Stimulated activated CD8-positive, alpha-beta memory T cell treated with anti-CD3 and anti-CD28 coated beads, Interleukin-4, amount 100 ng/mL, for 1 hour (primary cell): Measurements from ENCODE around the gene MFAP3.
A peak's percentile ranks its signal among the peaks of the same experiment; 100 is the strongest.
"Not testable (repeated sequence)": the region's sequence is repeated elsewhere in the genome, so short reads cannot be mapped to it uniquely, and the experiment has no call there.

Source experiments
- DNase-seq, 2 donors: peaks; one replicate each; pipeline ENCODE4 v3.0.0-alpha.2; 2020; ENCODE audit warnings: low read depth in 2 of 2, low spot score in 1 of 2

MFAP3 gene

GRCh38 chr5:154049636-154050035, 10.9 kb downstream of the MFAP3 start:
- DNase-seq: no peak

GRCh38 chr5:154053468-154053867, 14.7 kb downstream of the MFAP3 start:
- no peak for DNase-seq

GRCh38 chr5:154055201-154055600, 16.4 kb downstream of the MFAP3 start:
- no peak for DNase-seq

DNA sequence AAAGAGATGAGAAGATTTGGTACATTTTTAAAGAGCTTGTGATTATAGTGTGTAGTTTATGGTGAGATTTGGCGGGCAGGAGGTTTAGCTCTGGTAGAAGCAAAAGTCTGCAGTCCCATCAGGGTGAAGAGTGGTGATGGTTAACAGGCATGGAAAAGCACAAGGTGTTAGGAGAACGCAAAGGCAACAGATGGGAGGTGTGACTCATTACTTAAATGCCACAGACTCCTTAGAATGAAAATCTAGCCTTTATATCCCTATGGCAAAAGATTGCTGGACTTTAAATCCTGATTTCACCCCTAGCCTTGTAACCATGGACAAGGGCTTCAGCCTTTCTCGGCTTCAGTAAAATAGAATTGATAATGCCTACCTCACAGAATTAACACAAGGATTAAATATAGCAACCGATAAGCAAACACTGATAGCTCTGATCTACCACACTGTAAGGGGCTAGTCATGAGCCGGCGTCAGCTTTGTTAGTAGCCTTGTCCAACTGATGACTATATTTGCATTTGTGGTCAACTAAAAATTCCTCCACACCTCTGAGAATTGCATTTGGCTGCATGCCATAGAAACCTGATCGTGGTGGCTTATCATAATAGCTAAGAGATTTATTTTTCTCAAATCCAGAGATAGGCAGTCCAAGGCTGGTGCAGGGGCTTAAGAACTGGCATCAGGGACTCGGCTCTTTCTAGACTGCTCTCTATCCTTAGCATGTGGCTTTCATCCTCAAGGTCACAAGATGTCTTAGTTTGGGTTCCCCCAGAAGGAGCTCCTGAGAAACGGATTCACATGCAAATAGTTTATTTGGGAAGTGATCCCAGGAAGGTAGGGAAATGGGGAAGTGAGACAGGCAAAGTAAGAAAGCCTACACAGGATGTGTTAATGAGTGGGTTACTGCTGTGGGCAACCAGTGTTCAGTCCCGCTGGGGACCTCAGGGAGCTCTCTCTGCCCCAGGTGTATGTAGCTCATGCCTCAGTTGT, 19.6 kb downstream of the MFAP3 start:
- DNase-seq: no peak

- no peak for DNase-seq
These were observed 20.3 kb downstream of the MFAP3 start for GRCh38 chr5:154059039-154059430.

DNA sequence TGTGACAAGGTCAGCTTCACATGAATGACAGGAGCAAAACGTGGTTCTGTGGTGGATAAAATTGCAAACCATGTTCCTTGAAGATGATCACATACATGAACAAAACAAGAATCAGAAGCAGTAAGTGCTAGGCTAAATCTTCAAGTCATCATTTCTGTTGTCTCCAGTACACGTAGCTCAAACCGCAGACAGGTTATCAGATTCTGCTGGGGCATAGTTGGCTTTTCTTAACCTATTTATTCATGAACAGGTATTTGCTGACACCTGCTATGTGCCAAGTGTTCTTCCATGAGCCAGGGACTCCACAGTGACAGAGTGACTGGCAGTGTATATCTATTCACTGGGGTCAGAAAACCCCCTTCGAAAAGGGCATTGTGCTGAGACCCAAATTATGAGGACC, 20.8 kb downstream of the MFAP3 start:
- no peak for DNase-seq

DNA sequence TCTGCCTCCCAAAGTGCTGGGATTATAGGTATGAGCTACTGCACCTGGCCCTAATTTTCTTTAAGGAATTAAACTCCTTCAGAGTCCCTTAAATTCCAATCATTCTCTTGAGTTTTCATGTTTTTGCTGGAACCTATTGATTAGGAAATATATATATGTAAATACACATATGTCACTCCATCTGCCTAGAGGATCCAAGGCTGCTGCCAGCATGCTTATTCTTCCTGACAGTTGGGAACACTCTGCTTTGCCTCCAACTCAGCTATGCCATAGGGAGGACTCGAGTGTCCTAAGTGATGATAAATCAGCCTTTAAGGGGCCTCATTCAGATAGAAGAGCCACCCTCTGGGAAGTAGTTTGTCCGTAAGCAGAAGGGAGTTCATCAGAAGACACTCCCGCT, 21.8 kb downstream of the MFAP3 start:
- no peak for DNase-seq

DNA sequence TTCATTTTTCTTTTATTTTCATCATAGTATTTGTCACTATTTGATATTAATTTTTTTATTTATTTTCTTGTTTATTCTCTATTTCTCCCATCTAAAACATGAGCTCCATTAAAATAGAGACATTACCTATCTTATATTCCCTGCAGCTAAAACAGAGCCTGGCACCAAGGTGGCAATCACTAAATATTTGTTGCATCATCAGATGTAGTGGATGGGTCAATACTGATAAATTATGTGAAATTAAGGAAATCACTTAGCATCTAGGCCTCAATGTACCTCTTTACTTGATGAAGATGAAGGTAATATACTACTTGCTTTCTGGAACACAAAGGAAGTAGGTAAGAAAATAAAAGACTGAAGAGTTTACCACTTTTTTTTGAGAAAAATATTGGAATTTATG, 24.6 kb downstream of the MFAP3 start:
- no peak for DNase-seq

- DNase-seq: no peak
These were observed 27.2 kb downstream of the MFAP3 start for GRCh38 chr5:154065971-154066370.

DNA sequence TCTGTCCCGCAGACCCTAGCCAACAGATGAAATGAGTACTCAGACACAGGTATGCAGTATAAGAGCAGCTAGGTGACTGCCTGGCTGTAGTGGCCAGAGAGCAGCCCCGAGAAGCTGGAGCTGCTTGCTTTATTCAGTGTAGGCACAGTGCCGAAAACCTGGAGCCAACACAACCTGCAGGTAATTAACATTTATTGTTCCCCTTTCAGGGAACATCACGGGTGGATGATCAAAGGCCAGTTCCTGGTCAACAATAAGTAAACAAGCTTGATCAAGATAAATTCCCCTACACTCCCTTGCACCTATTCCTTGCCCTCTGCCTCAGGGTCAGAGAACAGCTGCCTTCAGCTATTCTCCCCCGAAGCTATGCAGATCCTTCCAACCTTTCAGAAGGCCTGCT, 31.1 kb downstream of the MFAP3 start:
- not testable (repeated sequence) for DNase-seq

DNA sequence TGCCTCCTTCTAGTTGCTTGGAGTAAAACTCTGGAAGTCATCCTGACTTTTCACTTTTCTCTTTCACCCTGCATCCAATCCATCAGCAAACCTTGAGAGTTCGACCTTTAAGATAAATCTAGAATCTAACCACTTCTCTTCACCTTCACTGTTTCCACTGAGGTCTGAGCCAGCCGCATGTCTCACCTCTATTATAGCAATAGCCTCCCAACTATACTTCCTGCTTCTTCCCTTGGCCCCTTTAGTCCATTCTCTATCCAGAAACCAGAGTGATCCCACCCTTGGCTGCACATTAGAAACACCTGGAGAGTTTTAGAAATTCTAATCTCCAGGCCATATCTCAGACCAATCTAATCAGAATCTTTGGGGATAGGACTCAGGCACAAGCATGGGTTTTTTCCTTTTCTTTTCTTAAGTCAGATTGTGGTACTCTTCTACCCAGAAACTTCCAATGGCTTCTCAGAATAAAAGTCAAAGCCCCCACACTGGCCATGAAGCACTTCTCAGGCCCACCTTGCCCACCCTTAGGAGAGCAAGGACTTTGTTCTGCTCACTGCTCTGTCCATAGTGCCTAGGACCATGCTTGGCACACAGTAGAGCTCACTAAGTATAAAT, 33.1 kb downstream of the MFAP3 start:
- DNase-seq: no peak

GRCh38 chr5:154072414-154073171, 33.8 kb downstream of the MFAP3 start:
- DNase-seq: peak; percentile 67 to 71

- no peak for DNase-seq
These were observed 37.6 kb downstream of the MFAP3 start for GRCh38 chr5:154076240-154076922.

- DNase-seq: no peak
These were observed 38.9 kb downstream of the MFAP3 start for GRCh38 chr5:154077696-154078095.

GRCh38 chr5:154078272-154078671, 39.5 kb downstream of the MFAP3 start:
- DNase-seq: no peak

GRCh38 chr5:154081246-154081645, 42.5 kb downstream of the MFAP3 start:
- no peak for DNase-seq

DNA sequence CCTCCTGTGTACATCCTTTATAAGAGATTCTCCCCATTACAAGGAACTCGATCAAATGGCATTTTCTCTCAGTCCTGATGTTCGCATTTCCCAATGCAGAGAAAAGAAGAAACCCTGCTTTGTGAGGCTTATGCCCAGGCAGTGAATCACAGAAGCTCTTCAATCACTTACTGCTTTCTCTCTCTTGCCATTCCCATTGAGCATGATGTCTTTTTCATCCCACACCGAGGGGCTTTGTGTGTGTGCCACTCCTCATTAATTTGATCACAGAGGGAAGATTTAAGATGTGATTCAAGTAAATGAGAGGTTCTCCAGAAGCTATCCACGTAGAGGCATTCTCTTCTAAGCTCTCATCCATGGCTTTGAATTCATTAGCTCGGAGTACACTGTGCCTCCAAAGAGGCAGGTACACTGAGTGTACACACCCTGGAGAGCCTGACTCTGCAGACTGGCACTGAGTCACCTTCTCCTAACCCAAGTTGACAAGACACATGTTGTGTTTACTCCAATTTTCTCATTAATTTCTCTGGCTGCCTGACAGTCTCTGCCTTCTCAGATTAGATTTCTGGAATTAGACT, 45.4 kb downstream of the MFAP3 start:
- DNase-seq: no peak

GRCh38 chr5:154086146-154086545, 47.4 kb downstream of the MFAP3 start:
- no peak for DNase-seq

GRCh38 chr5:154086641-154087040, 47.9 kb downstream of the MFAP3 start:
- no peak for DNase-seq

DNA sequence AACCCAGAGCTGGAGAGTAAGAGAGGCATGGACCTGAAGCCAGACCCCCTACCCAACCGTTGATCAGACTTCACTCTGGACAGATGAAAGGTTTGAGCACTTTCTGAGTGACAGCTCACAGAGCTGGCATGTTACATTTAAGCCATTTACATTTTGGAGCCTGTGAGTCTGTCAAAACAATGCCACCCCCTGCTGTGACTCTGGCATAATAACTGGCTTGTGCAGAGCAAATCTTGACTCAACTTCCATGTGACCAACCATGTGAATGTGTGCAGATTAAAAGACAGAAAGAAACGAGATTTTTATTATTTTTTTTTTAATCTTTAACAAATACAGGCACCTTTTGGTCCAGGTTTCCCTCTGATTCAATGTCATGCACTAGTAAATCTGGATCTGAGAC, 48.5 kb downstream of the MFAP3 start:
- no peak for DNase-seq

GRCh38 chr5:154088801-154089200, 50.0 kb downstream of the MFAP3 start:
- DNase-seq: no peak
